CD4-positive, alpha-beta T cell (primary cell): Measurements from ENCODE around the gene RPN2. TPM values are rescaled to one million over a fixed set of nuclear protein-coding genes. Genes with fewer than 3 reads are reported as not detected.

Experiments used
- ATAC-seq: fragments of 200-7000 bp; cut with Tn5 transposase; one replicate; pipeline ENCODE4 v1.10.0; 2022; ENCODE audit warnings: mild to moderate bottlenecking; ENCODE audit not compliant: poor library complexity
- CTCF ChIA-PET: fragments of 350-600 bp; sonication (Branson Sonifier 250); formaldehyde crosslinking; loops from one replicate; lab custom pipeline; 2021; ENCODE audit warnings: antibody characterized with exemption, inconsistent platforms; lab: Charles Lee
- POLR2A ChIA-PET: fragments of 350-600 bp; sonication (Branson Sonifier 250); formaldehyde crosslinking; loops from one replicate; lab custom pipeline; 2021; ENCODE audit warnings: antibody characterized with exemption, inconsistent platforms; lab: Charles Lee
- DNase-seq, 14 experiments: peaks; one replicate each; pipeline ENCODE4 v3.0.0-alpha.2; 2013 to 2020; ENCODE audit warnings: mixed read lengths in 2 of 14
- H3K27ac ChIP-seq, 2 donors: one replicate each; pipeline versions ENCODE4 v1.5.1 to v1.7.0; 2013; ENCODE audit warnings: low read length in 2 of 2, low read depth in 1 of 2, mild to moderate bottlenecking in 1 of 2
- H3K27me3 ChIP-seq, 2 experiments: 1 replicate in 1 of 2; 2 replicates in 1 of 2; pipeline versions ENCODE4 v1.6.1 to v1.7.0; 2013; ENCODE audit warnings: low read length in 2 of 2, control low read depth in 1 of 2, mild to moderate bottlenecking in 1 of 2, moderate library complexity in 1 of 2; ENCODE audit not compliant: insufficient read depth in 2 of 2, control insufficient read depth in 1 of 2
- H3K36me3 ChIP-seq: one replicate; pipeline ENCODE4 v1.6.1; 2013; ENCODE audit warnings: low read length, control low read depth; ENCODE audit not compliant: insufficient read depth
- H3K4me1 ChIP-seq: one replicate; pipeline ENCODE4 v1.6.1; 2013; ENCODE audit warnings: low read length, control low read depth; ENCODE audit not compliant: insufficient read depth
- H3K4me3 ChIP-seq: one replicate; pipeline ENCODE4 v1.5.1; 2013; ENCODE audit warnings: mild to moderate bottlenecking, low read length, moderate library complexity
- H3K9me3 ChIP-seq, 2 experiments: 1 replicate in 1 of 2; 2 replicates in 1 of 2; pipeline versions ENCODE4 v1.6.1 to v1.7.0; 2013; ENCODE audit warnings: low read length in 2 of 2, mild to moderate bottlenecking in 2 of 2, control low read depth in 1 of 2, moderate library complexity in 1 of 2; ENCODE audit not compliant: control insufficient read depth in 1 of 2, insufficient read depth in 1 of 2
- H3K27ac Mint-ChIP-seq: one replicate; pipeline ENCODE4 v1.8.0; 2020; ENCODE audit warnings: mixed read lengths
- H3K27me3 Mint-ChIP-seq: one replicate; pipeline ENCODE4 v1.8.0; 2021; ENCODE audit warnings: mixed read lengths
- H3K36me3 Mint-ChIP-seq: one replicate; pipeline ENCODE4 v1.8.0; 2021; ENCODE audit warnings: low read depth, mixed read lengths
- H3K4me1 Mint-ChIP-seq: one replicate; pipeline ENCODE4 v1.8.0; 2021; ENCODE audit warnings: low read depth, mixed read lengths
- H3K4me3 Mint-ChIP-seq: one replicate; pipeline ENCODE4 v1.8.0; 2020; ENCODE audit warnings: mild to moderate bottlenecking, mixed read lengths
- H3K9me3 Mint-ChIP-seq: one replicate; pipeline ENCODE4 v1.8.0; 2020; ENCODE audit warnings: mixed read lengths
- CTCF ChIP-seq: fragments of 200-600 bp; IDR thresholded peaks from one replicate; pipeline ENCODE4 v1.8.0; 2022; ENCODE audit warnings: antibody characterized with exemption, mild to moderate bottlenecking
- intact Hi-C, 2 experiments: fragments of 100-400 bp; cut with DNase I in 1 of 2; cut with micrococcal nuclease in 1 of 2; formaldehyde crosslinking; loops; one replicate each; pipeline versions ENCODE4 v1.15.1 to v1.9.0; 2023 to 2025; cut with DNase I, micrococcal nuclease
- total RNA-seq, 174 experiments: library from RNA in 2 of 174; stranded (reverse) in 2 of 174; gene quantifications; one replicate each; pipeline ENCODE4 v1.2.3 and lab custom pipeline; 2021 to 2026

The RPN2 gene
- total RNA-seq, 2 experiments from 2014 or later = 62.8 to 65.8 TPM

GRCh38 chr20:37245216-37246150, 66.4 kb downstream of the RPN2 start:
- Mint-ChIP-seq H3K27ac (peak overlapping the region; percentile 20), H3K4me1 (no peaks in the 10 kb centered on the region)

GRCh38 chr20:37246736-37247135, 67.6 kb downstream of the RPN2 start:
- no peak overlapping the region for H3K27ac Mint-ChIP-seq
- H3K9me3 Mint-ChIP-seq = no peaks in the 10 kb centered on the region
- CTCF ChIA-PET = no interaction called here
- Histone ChIP-seq H3K4me1 (no peaks in the 10 kb centered on the region), H3K27me3 (no peaks in the 10 kb centered on the region), H3K36me3 (peaks cover 26% of the 10 kb centered on the region), H3K27ac (no peak overlapping the region), H3K9me3 (no peaks in the 10 kb centered on the region), H3K4me3 (no peak overlapping the region)
- no peak for TF ChIP-seq CTCF
- POLR2A ChIA-PET = no interaction called here
- ATAC-seq (no peak), DNase-seq (no peak)
- H3K4me3 Mint-ChIP-seq = no peak overlapping the region
- H3K4me1 Mint-ChIP-seq = no peaks in the 10 kb centered on the region
- peaks cover 22% of the 10 kb centered on the region for H3K36me3 Mint-ChIP-seq
- intact Hi-C loops = no loop called here
- no peaks in the 10 kb centered on the region for H3K27me3 Mint-ChIP-seq

More at GRCh38 chr20:37245216-37246150, 66.4 kb downstream of the RPN2 start:
- ATAC-seq (no peak), DNase-seq (no peak)
- CTCF ChIA-PET = no interaction called here
- Histone ChIP-seq H3K4me1 (no peaks in the 10 kb centered on the region), H3K36me3 (peaks cover 38% of the 10 kb centered on the region), H3K27me3 (no peaks in the 10 kb centered on the region), H3K27ac (no peak overlapping the region), H3K4me3 (no peak overlapping the region), H3K9me3 (no peaks in the 10 kb centered on the region)
- Mint-ChIP-seq H3K4me3 (no peak overlapping the region), H3K9me3 (no peaks in the 10 kb centered on the region), H3K36me3 (peaks cover 34% of the 10 kb centered on the region), H3K27me3 (no peaks in the 10 kb centered on the region)
- TF ChIP-seq CTCF = no peak
- intact Hi-C loops = no loop called here
- POLR2A ChIA-PET = no interaction called here

- H3K9me3 Mint-ChIP-seq = no peaks in the 10 kb centered on the region
- H3K36me3 Mint-ChIP-seq = peaks cover 15% of the 10 kb centered on the region
- ChIA-PET CTCF (no interaction called here), POLR2A (no interaction called here)
- no peaks in the 10 kb centered on the region for H3K27me3 Mint-ChIP-seq
- no peak overlapping the region for H3K27ac ChIP-seq
- no peak overlapping the region for H3K4me3 ChIP-seq
- H3K27ac Mint-ChIP-seq = no peak overlapping the region
- no peak overlapping the region for H3K4me3 Mint-ChIP-seq
- DNase-seq (no peak), ATAC-seq (no peak)
- no peaks in the 10 kb centered on the region for H3K9me3 ChIP-seq
- no peak for TF ChIP-seq CTCF
- intact Hi-C loops = no loop called here
- no peaks in the 10 kb centered on the region for H3K4me1 ChIP-seq
- peaks cover 18% of the 10 kb centered on the region for H3K36me3 ChIP-seq
- no peaks in the 10 kb centered on the region for H3K27me3 ChIP-seq
- H3K4me1 Mint-ChIP-seq = no peaks in the 10 kb centered on the region
Observed at GRCh38 chr20:37247547-37247946, 68.4 kb downstream of the RPN2 start.
